Measurements from ENCODE around the gene TOMM20. TPM values are rescaled to one million over a fixed set of nuclear protein-coding genes. Genes with fewer than 3 reads are reported as not detected.

Gene TOMM20
- total RNA-seq, 1 donor from 2014 or later: 101 TPM

GRCh38 chr1:235105051-235106043 lies 23.3 kb downstream of the TOMM20 start:
- TF ChIP-seq CTCF (conservative IDR thresholded peaks at IDR 0.05; ENCODE audit: low read depth, low read length): no peak
- no peak for DNase-seq (ENCODE audit: low read depth)
- H3K4me3 ChIP-seq (ENCODE audit: low read depth, low read length): no peak overlapping the region

GRCh38 chr1:235102993-235103411 lies 25.6 kb downstream of the TOMM20 start:
- no peak for TF ChIP-seq CTCF (conservative IDR thresholded peaks at IDR 0.05; ENCODE audit: low read depth, low read length)
- DNase-seq (ENCODE audit: low read depth): no peak
- H3K4me3 ChIP-seq (ENCODE audit: low read depth, low read length): no peak overlapping the region

- no peak for DNase-seq (ENCODE audit: low read depth)
- no peak for TF ChIP-seq CTCF (conservative IDR thresholded peaks at IDR 0.05; ENCODE audit: low read depth, low read length)
- no peak overlapping the region for H3K4me3 ChIP-seq (ENCODE audit: low read depth, low read length)
Observed at GRCh38 chr1:235102259-235102582, 26.4 kb downstream of the TOMM20 start.

- H3K4me3 ChIP-seq (ENCODE audit: low read depth, low read length): no peak overlapping the region
- DNase-seq (ENCODE audit: low read depth): no peak
- TF ChIP-seq CTCF (conservative IDR thresholded peaks at IDR 0.05; ENCODE audit: low read depth, low read length): no peak
Observed at GRCh38 chr1:235101558-235102258, 26.9 kb downstream of the TOMM20 start.

- H3K4me3 ChIP-seq (ENCODE audit: low read depth, low read length): no peak overlapping the region
- TF ChIP-seq CTCF (conservative IDR thresholded peaks at IDR 0.05; ENCODE audit: low read depth, low read length): no peak
- DNase-seq (ENCODE audit: low read depth): no peak
Observed at GRCh38 chr1:235100194-235100772, 28.4 kb downstream of the TOMM20 start.

- no peak for DNase-seq (ENCODE audit: low read depth)
- H3K4me3 ChIP-seq (ENCODE audit: low read depth, low read length): no peak overlapping the region
- TF ChIP-seq CTCF (conservative IDR thresholded peaks at IDR 0.05; ENCODE audit: low read depth, low read length): no peak
Observed at GRCh38 chr1:235098991-235099390, 29.6 kb downstream of the TOMM20 start.
